ENCODE results near the gene RPSA. TPM values are rescaled to one million over a fixed set of nuclear protein-coding genes. Genes with fewer than 3 reads are reported as not detected.
A peak's percentile ranks its signal among the peaks of the same experiment; 100 is the strongest.
"Not testable (repeated sequence)": the region's sequence is repeated elsewhere in the genome, so short reads cannot be mapped to it uniquely, and the experiment has no call there.

RPSA gene
- total RNA-seq, 1 donor from 2014 or later = 1,061 TPM

- Mint-ChIP-seq H3K27me3 (ENCODE audit: low read depth) (no peaks in the 10 kb centered on the region), H3K4me1 (peaks cover 11% of the 10 kb centered on the region), H3K9me3 (no peaks in the 10 kb centered on the region), H3K4me3 (no peak overlapping the region), H3K27ac (no peak overlapping the region), H3K36me3 (peaks cover 28% of the 10 kb centered on the region)
- DNase-seq (ENCODE audit: low spot score in 2 of 2, unreplicated experiment in 2 of 2) = no peak
- TF ChIP-seq, protein P1, sequence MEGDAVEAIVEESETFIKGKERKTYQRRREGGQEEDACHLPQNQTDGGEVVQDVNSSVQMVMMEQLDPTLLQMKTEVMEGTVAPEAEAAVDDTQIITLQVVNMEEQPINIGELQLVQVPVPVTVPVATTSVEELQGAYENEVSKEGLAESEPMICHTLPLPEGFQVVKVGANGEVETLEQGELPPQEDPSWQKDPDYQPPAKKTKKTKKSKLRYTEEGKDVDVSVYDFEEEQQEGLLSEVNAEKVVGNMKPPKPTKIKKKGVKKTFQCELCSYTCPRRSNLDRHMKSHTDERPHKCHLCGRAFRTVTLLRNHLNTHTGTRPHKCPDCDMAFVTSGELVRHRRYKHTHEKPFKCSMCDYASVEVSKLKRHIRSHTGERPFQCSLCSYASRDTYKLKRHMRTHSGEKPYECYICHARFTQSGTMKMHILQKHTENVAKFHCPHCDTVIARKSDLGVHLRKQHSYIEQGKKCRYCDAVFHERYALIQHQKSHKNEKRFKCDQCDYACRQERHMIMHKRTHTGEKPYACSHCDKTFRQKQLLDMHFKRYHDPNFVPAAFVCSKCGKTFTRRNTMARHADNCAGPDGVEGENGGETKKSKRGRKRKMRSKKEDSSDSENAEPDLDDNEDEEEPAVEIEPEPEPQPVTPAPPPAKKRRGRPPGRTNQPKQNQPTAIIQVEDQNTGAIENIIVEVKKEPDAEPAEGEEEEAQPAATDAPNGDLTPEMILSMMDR (IDR thresholded peaks at IDR 0.05; ENCODE audit: unreplicated experiment) = no peak
Observed at GRCh38 chr3:39412668-39413260, 6.2 kb downstream of the RPSA start.

- TF ChIP-seq, protein P1 (IDR thresholded peaks at IDR 0.05; ENCODE audit: unreplicated experiment) = no peak
- Mint-ChIP-seq H3K4me3 (no peak overlapping the region), H3K9me3 (no peaks in the 10 kb centered on the region), H3K27ac (peak overlapping the region; percentile 63), H3K4me1 (peaks cover 3% of the 10 kb centered on the region), H3K36me3 (peaks cover 22% of the 10 kb centered on the region), H3K27me3 (ENCODE audit: low read depth) (peaks cover 3% of the 10 kb centered on the region)
- DNase-seq (ENCODE audit: low spot score in 2 of 2, unreplicated experiment in 2 of 2) = no peak
Observed at GRCh38 chr3:39413691-39414420, 7.3 kb downstream of the RPSA start.

DNA sequence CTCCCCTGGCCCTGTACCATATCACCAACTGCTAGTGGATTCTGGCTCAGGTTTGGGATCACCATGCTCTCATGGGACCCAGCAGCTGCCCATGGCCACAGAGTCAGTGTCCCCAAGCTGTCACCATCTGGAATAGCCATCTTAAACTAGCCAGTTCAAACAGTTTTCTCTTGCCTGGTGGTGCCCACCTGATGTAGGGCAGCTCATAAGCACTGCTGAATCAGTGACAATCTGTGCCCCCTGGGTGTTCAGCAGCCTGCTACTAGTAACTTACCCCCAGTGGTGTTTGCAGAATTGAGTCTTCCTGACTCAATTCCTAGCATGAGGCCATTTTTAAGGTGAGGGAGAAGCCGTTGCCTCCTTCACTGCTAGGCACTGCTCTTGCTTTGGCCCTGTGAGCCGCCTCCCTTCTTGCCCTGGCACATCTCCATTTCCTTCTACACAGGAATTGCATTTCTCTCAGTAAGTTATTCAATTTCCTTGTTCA, 7.9 kb downstream of the RPSA start:
- TF ChIP-seq, protein P1 (IDR thresholded peaks at IDR 0.05; ENCODE audit: unreplicated experiment) = no peak
- Mint-ChIP-seq H3K9me3 (no peaks in the 10 kb centered on the region), H3K27me3 (ENCODE audit: low read depth) (peaks cover 7% of the 10 kb centered on the region), H3K4me3 (no peak overlapping the region), H3K36me3 (peaks cover 21% of the 10 kb centered on the region), H3K4me1 (peaks cover 3% of the 10 kb centered on the region), H3K27ac (peak overlapping the region; percentile 37)
- DNase-seq (ENCODE audit: low spot score in 2 of 2, unreplicated experiment in 2 of 2) = no peak

DNA sequence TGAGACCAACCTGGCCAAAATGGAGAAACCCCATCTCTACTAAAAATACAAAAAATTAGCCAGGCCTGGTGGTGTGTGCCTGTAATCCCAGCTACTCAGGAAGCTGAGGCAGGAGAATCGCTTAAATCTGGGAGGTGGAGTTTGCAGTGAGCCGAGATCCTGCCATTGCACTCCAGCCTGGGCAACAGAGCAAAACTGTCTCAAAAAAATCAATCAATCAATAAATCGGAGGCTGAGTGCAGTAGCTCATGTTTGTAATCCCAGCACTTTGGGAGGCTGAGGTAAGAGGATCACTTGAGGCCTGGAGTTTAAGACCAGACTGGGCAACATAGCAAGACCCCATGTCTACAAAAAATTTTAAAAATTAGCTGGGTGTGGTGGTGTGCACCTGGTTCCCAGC, 8.8 kb downstream of the RPSA start:
- H3K4me1 Mint-ChIP-seq; H3K4me3 Mint-ChIP-seq; H3K9me3 Mint-ChIP-seq; H3K27ac Mint-ChIP-seq; H3K27me3 Mint-ChIP-seq (ENCODE audit: low read depth); DNase-seq (ENCODE audit: low spot score in 2 of 2, unreplicated experiment in 2 of 2): not testable (repeated sequence)
- H3K36me3 Mint-ChIP-seq = peaks cover 17% of the 10 kb centered on the region

- TF ChIP-seq, protein P1 (IDR thresholded peaks at IDR 0.05; ENCODE audit: unreplicated experiment) = no peak
- Mint-ChIP-seq H3K36me3 (peaks cover 17% of the 10 kb centered on the region), H3K9me3 (no peaks in the 10 kb centered on the region), H3K4me1 (no peaks in the 10 kb centered on the region), H3K4me3 (no peak overlapping the region), H3K27me3 (ENCODE audit: low read depth) (peaks cover 7% of the 10 kb centered on the region), H3K27ac (no peak overlapping the region)
- no peak for DNase-seq (ENCODE audit: low spot score in 2 of 2, unreplicated experiment in 2 of 2)
Observed at GRCh38 chr3:39415983-39416382, 9.5 kb downstream of the RPSA start.

GRCh38 chr3:39416998-39417397, 10.5 kb downstream of the RPSA start:
- not testable (repeated sequence) for H3K36me3 Mint-ChIP-seq; DNase-seq (ENCODE audit: low spot score in 2 of 2, unreplicated experiment in 2 of 2); H3K27me3 Mint-ChIP-seq (ENCODE audit: low read depth); H3K4me1 Mint-ChIP-seq; H3K27ac Mint-ChIP-seq; H3K4me3 Mint-ChIP-seq; H3K9me3 Mint-ChIP-seq

GRCh38 chr3:39418556-39419225, 12.2 kb downstream of the RPSA start:
- not testable (repeated sequence) for H3K27ac Mint-ChIP-seq; H3K4me1 Mint-ChIP-seq; H3K9me3 Mint-ChIP-seq; DNase-seq (ENCODE audit: low spot score in 2 of 2, unreplicated experiment in 2 of 2); H3K36me3 Mint-ChIP-seq; H3K4me3 Mint-ChIP-seq; H3K27me3 Mint-ChIP-seq (ENCODE audit: low read depth)
